Sciatic nerve (tissue), 2 donors: ENCODE results near the gene MLXIP. TPM values are rescaled to one million over a fixed set of nuclear protein-coding genes. Genes with fewer than 3 reads are reported as not detected.
A peak's percentile ranks its signal among the peaks of the same experiment; 100 is the strongest.
"Not testable (repeated sequence)": the region's sequence is repeated elsewhere in the genome, so short reads cannot be mapped to it uniquely, and the experiment has no call there.

Experiments used
- ATAC-seq: fragments of 200-7000 bp; cut with Tn5 transposase; one replicate; pipeline ENCODE4 v1.9.1; 2020; ENCODE audit warnings: mild to moderate bottlenecking, moderate library complexity
- DNase-seq: peaks from one replicate; pipeline ENCODE4 v3.0.0-alpha.2; 2020; ENCODE audit warnings: low spot score
- intact Hi-C: fragments of 100-400 bp; cut with DNase I; formaldehyde crosslinking; loops from one replicate; pipeline ENCODE4 v1.14.2; 2022
- total RNA-seq: library from RNA; stranded (reverse); fragmentation: NEBNext Ultra II Directional; extraction: Animal tissue kit (Norgen Biotek cat#: 25700); gene quantifications from one replicate; pipeline ENCODE4 v1.2.1, GENCODE V29; 2021
- donor health status: DM: no; HTN: no; CAD: no.
- donor health status: DM: no; HTN: no; CAD: no.

Gene MLXIP
- total RNA-seq, 1 donor from 2014 or later: 44.2 TPM

- ATAC-seq: peak; percentile 49
- intact Hi-C loops: no loop called here
- DNase-seq: no peak
Observed at GRCh38 chr12:122116707-122117535, 38.4 kb downstream of the MLXIP start.

GRCh38 chr12:122117979-122118378, 39.4 kb downstream of the MLXIP start:
- no peak for ATAC-seq

GRCh38 chr12:122121341-122121740, 42.8 kb downstream of the MLXIP start:
- DNase-seq, intact Hi-C loops, ATAC-seq: not testable (repeated sequence)

More at GRCh38 chr12:122117979-122118378, 39.4 kb downstream of the MLXIP start:
- DNase-seq: no peak
- intact Hi-C loops: no loop called here

GRCh38 chr12:122121745-122122144, 43.2 kb downstream of the MLXIP start:
- no peak for DNase-seq
- intact Hi-C loops: no loop called here
- ATAC-seq: no peak

GRCh38 chr12:122123051-122123760, 44.6 kb downstream of the MLXIP start:
- ATAC-seq (peak; percentile 70), DNase-seq (peak; percentile 84)
- intact Hi-C loops: no loop called here

GRCh38 chr12:122123761-122124145, 45.2 kb downstream of the MLXIP start:
- no peak for ATAC-seq
- intact Hi-C loops: loop anchor here (2.0 kb wide), 1 partner anchor 71 kb away; no protein-coding TSS in a partner anchor
- no peak for DNase-seq

GRCh38 chr12:122124370-122124769, 45.8 kb downstream of the MLXIP start:
- DNase-seq (no peak), ATAC-seq (no peak)
- intact Hi-C loops: loop anchor here (2.0 kb wide), 1 partner anchor 72 kb away; no protein-coding TSS in a partner anchor

GRCh38 chr12:122125452-122126341, 47.1 kb downstream of the MLXIP start:
- DNase-seq: no peak
- no peak for ATAC-seq
- intact Hi-C loops: loop anchor here (2.0 kb wide), 1 partner anchor 73 kb away; no protein-coding TSS in a partner anchor

GRCh38 chr12:122126342-122126635, 47.7 kb downstream of the MLXIP start:
- no peak for DNase-seq
- intact Hi-C loops: no loop called here
- no peak for ATAC-seq

- intact Hi-C loops: no loop called here
- ATAC-seq (no peak), DNase-seq (no peak)
Observed at GRCh38 chr12:122126713-122127597, 48.4 kb downstream of the MLXIP start.

- ATAC-seq (no peak), DNase-seq (no peak)
- intact Hi-C loops: no loop called here
Observed at GRCh38 chr12:122127839-122128238, 49.3 kb downstream of the MLXIP start.

- no peak for DNase-seq
- no peak for ATAC-seq
- intact Hi-C loops: no loop called here
Observed at GRCh38 chr12:122128481-122128880, 49.9 kb downstream of the MLXIP start.

GRCh38 chr12:122129131-122129530, 50.6 kb downstream of the MLXIP start:
- intact Hi-C loops: no loop called here
- DNase-seq (no peak), ATAC-seq (no peak)

- DNase-seq (no peak), ATAC-seq (no peak)
- intact Hi-C loops: no loop called here
Observed at GRCh38 chr12:122130150-122130549, 51.6 kb downstream of the MLXIP start.

GRCh38 chr12:122133192-122133950, 54.8 kb downstream of the MLXIP start:
- intact Hi-C loops: no loop called here
- DNase-seq (no peak), ATAC-seq (peak; percentile 6)

GRCh38 chr12:122135437-122136031, 57.0 kb downstream of the MLXIP start:
- DNase-seq (no peak), ATAC-seq (no peak)
- intact Hi-C loops: no loop called here

- intact Hi-C loops: no loop called here
- ATAC-seq: no peak
- no peak for DNase-seq
Observed at GRCh38 chr12:122137229-122137628, 58.7 kb downstream of the MLXIP start.
